ELF-1 (cell line): ENCODE data around the gene THAP7.
"Not testable (repeated sequence)": the region's sequence is repeated elsewhere in the genome, so short reads cannot be mapped to it uniquely, and the experiment has no call there.

Source experiments
- DNase-seq: peaks from one replicate; pipeline ENCODE4 v3.0.0-alpha.2; 2016; ENCODE audit warnings: low read depth, low spot score

The THAP7 gene, protein sequence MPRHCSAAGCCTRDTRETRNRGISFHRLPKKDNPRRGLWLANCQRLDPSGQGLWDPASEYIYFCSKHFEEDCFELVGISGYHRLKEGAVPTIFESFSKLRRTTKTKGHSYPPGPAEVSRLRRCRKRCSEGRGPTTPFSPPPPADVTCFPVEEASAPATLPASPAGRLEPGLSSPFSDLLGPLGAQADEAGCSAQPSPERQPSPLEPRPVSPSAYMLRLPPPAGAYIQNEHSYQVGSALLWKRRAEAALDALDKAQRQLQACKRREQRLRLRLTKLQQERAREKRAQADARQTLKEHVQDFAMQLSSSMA

DNA sequence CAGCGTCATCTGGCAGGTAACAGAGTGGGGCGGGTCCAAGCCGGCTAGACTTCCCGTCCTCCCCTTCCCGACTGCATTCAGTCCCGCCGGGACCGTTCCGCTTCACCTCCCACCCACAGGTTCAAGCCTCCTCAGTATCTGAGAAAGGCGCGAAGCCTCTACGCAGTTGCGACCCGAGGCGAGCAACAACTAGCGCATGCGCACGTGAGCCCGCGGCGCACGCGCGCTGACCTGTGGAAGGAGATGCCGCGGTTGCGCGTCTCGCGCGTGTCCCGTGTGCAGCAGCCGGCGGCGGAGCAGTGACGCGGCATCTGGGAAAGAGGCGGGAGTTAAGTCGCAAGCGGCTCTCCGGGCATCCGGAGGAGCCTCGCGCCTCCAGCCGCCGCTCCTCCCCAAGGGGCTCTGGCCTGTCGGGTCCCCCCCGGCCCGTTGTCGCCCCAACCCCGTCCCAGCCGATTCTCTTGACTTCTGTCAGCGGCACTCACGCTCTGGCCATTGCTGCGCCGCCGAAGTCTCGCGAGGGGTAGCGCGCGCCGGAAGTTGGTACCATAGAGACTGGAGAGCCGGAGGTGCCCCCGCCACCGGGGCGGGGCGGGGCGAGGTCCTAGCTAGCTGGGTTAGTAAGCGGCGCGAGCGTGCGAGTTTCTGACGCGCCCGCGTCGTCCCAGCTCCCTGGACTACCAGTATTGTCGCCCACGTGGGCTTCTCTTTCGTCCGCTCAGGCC lies at the start of gene THAP7:
Gene THAP7, minus strand, starts transcription at position 518 of the 725 bp plus-strand sequence. Its CDS starts 207 bp downstream, at position 311.
- DNase-seq, result peak; percentile 96

DNA sequence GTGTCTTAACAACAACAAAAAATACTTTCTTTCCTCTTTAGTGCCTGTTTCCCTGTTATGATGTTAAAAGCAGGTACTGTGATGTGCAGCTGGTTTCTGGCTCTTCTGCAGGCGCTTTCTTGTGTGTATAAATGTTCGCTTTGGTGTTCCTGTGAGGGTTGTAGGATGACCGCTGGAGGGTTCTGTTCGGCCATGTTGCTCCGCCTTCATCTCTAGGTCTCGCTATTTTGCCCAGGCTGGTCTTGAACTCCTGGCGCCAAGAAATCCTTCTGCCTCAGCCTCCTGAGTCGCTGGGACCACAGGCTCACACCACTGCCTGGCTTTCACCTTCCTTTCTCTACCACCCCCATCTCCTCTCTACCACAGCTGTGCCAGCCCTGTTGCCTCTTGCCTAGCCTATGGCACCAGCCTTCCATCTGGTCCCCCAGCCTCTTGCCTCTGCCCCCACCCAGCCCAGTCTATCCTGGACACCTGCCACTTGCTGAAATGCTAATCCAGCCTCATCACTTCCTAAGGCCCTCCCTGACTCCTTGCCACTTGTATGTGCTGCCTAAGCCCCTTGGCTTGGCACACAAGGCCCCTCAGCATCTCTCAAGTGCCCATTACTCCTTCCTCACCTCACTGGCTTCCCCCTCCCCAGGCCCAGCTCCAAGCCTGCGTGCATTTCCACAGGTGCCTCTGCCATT lies 49.4 kb upstream of the THAP7 start:
- DNase-seq, result no peak

DNA sequence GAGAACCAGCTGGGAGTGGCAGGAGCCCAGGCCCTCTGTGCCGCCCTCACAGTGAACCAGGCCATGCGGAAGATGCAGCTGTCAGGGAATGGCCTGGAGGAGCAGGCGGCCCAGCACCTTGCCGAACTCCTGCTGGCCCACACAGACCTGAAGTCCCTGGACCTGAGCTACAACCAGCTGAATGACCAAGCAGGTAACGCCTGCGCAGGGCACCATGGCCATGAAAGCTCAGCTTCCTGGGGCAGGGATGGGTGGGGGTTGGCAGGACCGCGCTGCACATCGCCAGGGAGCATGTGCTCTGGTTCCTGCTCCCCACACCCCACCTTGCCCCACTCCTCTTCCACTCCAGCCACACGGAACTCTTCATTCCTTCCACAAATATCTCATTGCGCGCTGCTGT lies 47.0 kb upstream of the THAP7 start:
- not testable (repeated sequence) for DNase-seq

DNA sequence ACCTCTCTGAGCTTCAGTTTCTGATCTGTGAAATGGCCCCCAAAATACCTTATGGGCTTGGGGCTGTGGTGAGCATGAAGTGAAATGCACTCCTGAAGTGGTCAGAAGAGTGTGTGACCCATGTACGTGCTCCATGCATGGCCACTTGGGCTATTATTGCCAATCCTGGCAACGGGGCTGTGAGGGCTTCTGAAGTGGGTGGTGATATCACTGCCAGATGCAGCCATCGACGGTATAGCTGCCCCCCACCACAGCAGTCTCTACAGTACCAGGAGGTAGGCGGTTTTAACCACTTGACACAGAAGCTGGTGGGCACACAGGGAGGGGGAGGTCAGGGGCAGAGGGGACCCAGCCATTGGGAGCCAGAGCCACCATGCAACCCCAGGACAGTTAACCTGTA lies 46.5 kb upstream of the THAP7 start:
- not testable (repeated sequence) for DNase-seq

DNA sequence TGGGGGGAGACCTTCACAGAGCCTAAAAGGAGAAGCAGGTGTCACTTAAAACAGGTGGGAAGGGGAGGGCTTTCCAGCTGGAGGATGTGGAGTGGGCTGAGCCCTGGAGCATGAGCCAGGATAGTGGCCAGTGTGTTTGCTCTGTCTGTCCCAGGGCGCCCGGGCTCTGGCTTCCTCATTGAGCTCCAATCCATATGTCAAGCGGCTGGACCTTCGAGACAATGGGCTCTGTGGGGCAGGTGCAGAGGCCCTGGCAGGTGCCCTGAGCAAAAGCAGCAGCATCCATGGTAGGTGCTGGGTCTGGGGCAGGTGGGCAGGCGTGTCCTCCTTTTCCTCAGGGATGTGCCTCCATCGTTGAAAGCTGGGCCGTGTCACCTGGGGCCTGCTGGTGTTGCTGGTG lies 45.8 kb upstream of the THAP7 start:
- DNase-seq, result no peak

DNA sequence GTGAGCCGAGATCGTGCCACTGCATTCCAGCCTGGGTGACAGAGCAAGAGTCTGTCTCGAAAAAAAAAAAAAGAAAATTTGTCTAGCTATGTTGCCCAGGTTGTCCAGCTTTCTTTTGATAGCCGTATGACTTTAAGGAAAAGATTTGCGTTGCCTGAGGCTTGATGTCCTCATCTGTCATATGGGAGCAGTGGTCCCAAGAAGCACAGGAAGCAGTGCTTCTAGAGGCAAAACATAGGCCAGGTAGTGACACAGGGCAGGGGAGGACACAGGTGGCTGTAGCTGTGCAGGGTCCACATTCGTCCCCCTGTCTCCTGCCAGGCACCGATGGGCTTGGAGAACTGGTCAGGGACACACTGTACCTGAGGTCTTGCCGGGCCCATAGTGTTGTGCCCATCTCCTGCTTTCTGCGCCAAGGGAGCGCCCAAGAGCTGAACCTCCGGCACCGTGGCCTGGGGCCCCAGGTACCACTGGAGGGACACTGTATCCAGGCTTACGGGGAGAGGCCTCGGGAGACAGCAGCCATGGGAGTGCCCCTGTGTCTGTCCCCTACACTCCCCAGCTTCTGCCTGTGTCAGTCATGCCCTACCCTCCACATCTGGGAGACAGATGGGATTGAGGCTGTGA lies 45.2 kb upstream of the THAP7 start:
- DNase-seq, result no peak

DNA sequence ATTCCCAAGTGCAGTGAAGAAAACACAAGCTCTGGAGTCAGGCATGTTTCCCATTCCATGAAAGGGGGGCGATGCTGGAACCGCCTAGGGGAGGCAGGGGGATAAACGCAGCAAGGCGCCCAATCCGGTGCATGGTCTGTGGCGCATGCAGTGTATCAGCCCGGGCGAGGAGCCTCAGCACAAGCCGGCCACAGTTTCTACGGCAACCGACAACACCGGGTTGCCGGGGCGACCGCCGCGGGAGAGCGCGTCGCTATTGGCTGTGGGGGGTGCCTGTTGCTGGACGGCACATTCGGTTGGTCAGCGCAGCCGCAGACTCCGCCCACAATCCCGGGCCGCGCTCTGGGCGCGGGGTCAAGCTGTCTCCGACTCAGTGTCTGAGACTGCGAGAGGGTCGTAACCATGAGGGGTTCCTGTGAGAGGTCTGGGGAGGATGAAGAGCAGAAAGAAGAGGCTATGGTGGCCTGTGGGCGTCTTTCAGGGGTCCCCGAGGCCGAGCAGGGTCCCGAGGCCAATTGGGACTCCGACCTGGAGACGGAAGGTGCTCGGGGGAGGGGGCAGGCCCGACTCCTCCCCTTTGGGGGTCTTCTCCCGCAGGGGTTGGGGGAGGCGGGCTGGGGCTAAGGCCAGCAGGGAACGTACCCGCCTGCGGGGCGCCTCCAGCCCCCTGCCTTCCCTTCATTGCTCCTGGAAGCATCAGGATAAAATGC lies 43.8 kb upstream of the THAP7 start, which contains the start of gene LRRC74B:
Gene LRRC74B, plus strand, starts transcription at position 362 of the 710 bp plus-strand sequence. Its CDS starts 41 bp downstream, at position 403.
- peak; percentile 98 for DNase-seq

DNA sequence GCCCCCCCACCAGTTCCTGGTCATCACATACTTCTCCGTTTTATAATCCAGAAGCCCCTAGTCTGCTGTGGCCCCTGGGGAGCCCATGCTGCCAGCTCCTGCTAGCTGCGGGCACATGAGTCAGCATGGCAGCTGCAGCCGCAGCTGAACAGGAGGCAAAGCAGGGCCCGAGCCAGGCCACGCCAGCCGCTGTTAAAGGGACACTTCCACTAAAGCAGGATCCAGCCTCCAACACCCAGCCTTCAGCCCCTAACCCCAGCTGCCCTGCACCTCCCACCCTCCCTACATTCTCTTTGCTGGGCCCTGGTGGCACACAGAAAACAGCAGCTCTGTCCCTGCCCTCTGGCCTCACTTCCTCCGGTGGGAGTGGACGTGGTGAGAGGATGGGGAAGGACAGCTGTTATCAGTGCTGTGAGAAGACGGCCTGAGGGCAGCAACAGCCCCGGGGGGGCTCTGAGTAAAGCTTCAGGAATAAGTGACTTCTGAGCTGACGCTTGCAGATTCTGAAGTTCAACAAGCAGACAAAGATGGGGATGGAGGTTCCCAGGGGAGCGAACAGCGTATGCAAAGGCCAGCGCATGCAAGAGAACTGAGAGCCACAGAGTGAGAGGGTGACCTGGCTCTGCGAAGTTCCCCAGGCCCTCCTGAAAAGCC lies 43.1 kb upstream of the THAP7 start:
- DNase-seq, result no peak

DNA sequence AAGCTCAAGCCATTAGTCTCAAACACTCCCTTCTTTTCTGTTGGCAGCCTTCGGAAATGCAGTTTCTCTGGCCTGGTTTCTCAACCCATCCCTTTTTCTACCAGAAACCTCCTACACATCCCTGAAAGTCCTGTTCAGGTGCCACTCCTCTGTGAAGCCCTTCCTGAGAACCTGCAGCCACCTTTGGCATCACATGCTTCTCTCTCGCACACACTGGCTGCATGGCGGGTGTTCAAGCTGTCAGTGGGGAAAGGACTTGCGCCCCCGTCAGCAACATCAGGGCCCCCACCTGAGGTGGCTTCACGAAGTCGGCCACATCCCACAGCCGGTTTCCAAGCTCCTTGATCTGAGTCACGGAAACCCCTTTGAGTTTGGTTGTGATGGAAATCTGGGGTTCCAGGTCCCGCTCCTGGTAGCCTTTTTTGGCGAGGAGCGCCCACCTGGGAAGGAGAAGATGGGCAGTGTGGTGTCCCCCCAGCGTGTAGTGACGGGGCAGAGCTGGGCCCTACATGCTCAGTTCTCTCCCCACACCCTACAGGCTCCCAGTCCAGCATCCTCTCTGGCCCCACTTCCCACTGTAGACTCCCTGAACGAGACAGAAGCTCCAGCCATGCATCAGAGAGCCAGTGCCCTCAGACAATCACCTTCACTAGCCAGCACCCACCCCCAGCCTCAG lies 42.1 kb upstream of the THAP7 start:
- no peak for DNase-seq

DNA sequence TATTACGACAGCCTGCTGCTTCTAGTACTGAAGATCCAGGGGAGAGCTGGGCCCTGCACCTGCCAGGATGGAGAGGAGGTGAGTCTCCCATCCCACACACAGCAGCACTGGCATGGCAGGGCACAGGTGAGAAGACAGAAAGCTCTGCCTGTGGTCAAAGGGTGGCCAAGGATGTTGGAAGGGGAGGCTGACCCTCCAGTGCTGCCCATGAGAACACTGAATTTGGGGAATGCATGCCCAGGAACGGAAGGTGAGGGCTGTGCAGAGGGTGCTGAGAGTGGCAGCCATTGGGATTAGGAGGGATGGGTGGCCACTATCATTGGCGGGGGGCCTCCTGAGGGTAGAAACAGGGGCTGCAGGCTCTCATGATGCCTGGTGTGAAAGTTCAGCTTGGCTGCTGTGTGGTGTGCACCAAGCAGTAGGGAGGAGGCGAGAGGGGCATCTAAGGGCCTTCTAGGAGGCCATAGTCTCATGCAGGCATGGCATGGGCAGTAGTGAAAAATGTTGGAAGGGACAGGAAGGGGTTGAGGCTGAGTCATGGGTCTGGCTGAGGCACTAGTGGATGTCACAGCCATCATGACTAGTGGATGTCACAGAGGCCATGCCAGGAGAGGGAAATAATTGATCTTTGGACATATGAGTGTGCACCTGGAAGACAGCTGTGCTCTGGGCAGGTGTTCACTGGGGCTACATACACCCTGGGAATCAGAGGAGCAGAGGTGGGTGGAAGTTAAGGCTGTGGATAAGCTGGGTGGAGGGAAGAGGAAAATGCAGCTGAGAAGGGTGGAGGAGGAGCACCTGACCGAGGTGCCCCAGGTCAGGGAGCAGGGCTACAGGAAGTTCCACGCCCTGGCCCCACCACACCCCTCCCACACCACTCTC lies 41.3 kb upstream of the THAP7 start:
- DNase-seq, result no peak

DNA sequence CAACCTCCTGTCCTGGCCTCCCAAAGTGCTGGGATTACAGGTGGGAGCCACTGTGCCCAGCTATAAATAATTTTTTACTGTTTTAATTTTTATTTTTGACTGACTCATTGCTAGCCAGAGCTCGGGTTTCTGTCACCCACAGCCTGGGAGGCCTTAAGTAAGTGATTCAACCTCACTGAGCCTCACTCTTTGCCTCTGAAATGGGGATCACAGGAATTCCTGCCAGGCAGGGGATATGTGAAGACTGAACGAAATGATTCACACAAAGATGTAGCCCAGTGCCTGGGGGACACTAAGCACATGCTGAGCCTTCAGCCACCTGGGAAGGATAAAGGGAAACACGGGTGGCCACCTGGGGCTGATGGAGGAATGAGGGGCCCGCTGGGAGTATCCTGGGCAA lies 40.0 kb upstream of the THAP7 start:
- no peak for DNase-seq

DNA sequence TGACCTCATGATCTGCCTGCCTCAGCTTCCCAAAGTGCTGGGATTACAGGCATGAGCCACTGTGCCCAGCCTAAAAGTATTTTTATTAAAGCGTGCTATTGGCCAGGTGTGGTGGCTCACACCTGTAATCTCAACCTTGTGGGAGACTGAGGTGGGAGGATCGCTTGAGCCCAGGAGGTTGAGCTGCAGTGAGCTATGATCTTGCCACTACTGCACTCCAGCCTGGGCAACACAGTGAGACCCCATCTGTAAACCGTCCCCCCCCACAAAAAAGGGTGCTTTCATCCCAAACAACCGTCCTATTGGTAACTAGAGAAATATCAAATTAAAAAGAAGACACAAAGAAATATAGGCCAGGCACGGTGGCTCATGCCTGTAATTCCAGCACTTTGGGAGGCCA lies 37.2 kb upstream of the THAP7 start:
- not testable (repeated sequence) for DNase-seq

DNA sequence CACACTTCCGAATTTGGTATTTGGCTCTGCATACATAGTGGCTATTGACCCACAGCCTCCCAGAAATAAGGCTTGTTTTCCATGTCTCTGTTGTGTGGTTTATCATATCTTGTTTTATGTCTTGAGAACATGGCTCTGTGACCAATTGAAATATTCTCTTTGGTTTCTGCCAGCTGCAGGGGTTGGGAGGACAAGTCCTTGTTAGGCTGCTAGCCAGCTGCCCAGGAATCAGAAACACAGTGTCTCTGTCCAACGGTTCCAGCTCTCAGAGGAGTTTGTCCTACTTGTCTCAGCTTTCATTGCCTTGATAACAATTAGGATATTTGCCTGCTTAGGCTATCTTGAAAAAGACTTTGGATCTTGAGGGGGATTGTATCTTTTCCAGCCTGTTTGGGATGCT lies 36.5 kb upstream of the THAP7 start:
- no peak for DNase-seq

DNA sequence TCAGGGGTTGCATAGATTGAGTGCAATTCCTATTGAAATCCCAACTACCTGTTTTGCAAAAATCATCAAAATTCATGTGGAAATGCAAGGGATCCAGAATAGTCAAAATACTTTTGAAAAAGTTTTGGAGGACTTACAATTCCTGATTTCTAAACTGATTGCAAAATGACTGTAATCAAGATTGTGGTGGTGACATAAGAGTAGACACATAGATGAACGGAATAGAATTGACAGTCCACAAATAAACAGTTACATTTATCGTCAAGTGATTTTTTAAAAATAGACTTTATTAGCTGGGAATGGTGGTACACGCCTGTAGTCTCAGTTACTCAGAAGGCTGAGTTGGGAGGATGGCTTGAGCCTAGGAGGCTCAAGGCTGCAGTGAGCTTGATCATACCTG lies 33.1 kb upstream of the THAP7 start:
- DNase-seq, result no peak

DNA sequence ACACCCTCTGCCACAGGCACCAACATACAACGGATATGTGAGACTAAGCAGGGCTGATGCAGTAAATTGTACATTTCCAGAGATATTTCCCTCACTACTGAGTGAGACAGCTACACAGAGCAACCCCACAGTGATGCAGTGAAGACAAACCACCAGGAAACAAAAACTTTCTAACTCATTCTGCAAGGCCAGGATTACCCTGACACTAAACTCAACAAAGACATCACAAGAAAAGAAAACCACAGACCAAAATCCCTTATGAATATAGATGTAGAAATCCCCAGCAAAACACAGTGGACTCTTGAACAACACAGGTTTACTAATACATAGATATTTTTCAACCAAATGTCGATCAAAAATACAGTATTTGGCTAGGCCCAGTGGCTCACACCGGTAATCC lies 32.0 kb upstream of the THAP7 start:
- no peak for DNase-seq

DNA sequence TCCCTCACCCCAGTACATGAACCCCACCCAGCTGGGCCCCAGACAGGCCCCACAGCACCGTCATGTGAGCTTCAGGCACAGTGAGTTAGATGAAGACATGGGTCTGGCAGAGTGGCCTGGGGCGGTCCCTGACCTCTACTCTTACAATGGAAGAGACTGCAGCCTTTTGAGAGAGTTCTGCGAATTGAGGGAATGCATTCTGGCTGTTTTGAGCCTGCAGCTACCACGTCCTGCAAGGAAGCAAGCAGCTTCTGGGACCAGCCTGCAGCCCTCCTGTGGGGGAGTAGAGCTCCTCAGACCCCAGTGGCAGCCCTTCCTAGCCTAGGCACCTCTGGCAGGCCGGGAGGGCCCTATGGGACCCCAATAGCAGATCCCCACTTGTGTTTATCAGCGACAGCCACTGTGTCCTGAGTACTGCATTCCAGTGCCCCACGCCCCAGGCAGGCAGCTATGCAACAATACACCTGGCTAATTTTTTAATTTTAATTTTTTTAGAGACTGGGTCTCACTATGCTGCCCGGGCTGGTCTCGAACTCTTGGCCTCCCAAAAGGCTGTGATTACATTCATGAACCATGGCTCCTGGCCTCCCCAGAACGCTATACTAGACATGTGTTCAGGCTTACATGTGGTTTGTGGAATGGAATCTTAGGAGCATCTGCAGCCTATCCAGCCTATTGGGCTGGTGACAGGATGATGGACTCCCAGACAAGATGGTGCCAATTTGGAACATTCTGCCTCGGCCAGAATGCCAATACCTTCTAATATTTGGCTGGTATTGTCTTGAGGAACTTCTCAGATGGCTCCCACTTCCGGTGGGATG lies 31.2 kb upstream of the THAP7 start:
- peak; percentile 78 for DNase-seq

DNA sequence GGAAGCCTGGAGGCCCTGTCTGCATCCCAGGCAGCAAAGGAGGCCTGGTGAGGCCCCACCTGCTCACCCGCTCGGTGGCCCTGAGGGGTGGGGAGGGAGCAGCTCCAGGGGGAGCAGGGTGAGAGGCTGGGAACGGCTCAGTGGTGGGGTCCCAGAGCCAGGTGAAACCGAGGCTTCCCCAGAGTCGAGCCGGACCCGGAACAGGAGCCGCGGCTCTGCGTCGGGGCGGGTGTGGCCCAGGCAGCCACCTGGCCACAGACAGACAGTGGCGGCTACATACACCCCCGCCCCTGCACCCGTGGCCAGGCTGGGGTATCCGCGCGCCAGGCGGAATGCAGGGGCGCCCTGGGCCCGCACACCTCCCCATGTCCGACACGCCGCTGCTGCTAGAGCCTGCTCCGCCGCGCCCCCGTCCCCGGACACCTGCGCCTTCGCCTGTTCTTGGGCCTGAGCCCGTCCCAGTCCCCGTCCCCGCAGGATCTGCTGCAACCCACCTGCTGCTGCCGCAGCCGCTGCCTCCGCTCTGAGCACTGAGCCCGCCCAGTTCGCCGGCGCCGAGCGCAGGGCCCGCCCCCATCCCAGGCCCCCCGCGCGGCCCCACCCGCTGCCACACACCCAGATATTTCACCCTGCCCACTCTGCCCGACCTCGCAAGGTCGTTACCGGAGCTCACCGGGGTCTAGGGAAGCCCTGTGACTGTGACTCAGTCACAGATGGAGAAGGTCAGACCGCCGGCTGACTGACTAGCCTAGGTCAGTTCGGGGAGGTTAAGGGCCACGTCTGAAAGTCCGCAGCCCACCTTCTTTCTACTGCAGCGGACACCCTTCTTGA lies 30.3 kb upstream of the THAP7 start, which contains the start of gene SLC7A4:
Gene SLC7A4, minus strand, starts transcription at position 525 of the 831 bp plus-strand sequence. CDS start 749 bp downstream, outside the sequence.
- no peak for DNase-seq
